NCI-H526 (cell line): Measurements from ENCODE around the gene FBXO2.

Source experiments
- DNase-seq, 2 experiments: peaks; one replicate each; lab custom pipeline; 2025; lab: John Stamatoyannopoulos, UW

Gene FBXO2

GRCh38 chr1:11653101-11653860 lies 948 bp downstream of the FBXO2 start:
- no peak for DNase-seq

- no peak for DNase-seq
These were observed 1.9 kb downstream of the FBXO2 start for GRCh38 chr1:11652203-11652780.

GRCh38 chr1:11651017-11651416 lies 3.2 kb downstream of the FBXO2 start:
- no peak for DNase-seq

GRCh38 chr1:11650331-11650991 lies 3.8 kb downstream of the FBXO2 start:
- DNase-seq: peak; percentile 43 to 89

GRCh38 chr1:11649624-11650330 lies 4.5 kb downstream of the FBXO2 start:
- no peak for DNase-seq

GRCh38 chr1:11649237-11649623 lies 5.0 kb downstream of the FBXO2 start:
- no peak for DNase-seq

- peak in 1 of 2 experiments; percentile 45 for DNase-seq
These were observed 5.5 kb downstream of the FBXO2 start for GRCh38 chr1:11648732-11649158.

GRCh38 chr1:11648039-11648438 lies 6.2 kb downstream of the FBXO2 start:
- no peak for DNase-seq

GRCh38 chr1:11647333-11647732 lies 6.9 kb downstream of the FBXO2 start:
- DNase-seq: no peak

GRCh38 chr1:11646317-11646716 lies 7.9 kb downstream of the FBXO2 start:
- DNase-seq: no peak

GRCh38 chr1:11645670-11646265 lies 8.5 kb downstream of the FBXO2 start:
- DNase-seq: peak; percentile 61 to 80

GRCh38 chr1:11645270-11645669 lies 9.0 kb downstream of the FBXO2 start:
- DNase-seq: no peak

- no peak for DNase-seq
These were observed 10.4 kb downstream of the FBXO2 start for GRCh38 chr1:11643782-11644181.

- DNase-seq: peak in 1 of 2 experiments; percentile 61
These were observed 11.7 kb downstream of the FBXO2 start for GRCh38 chr1:11642418-11643017.

- DNase-seq: no peak
These were observed 12.4 kb downstream of the FBXO2 start for GRCh38 chr1:11641776-11642305.

GRCh38 chr1:11640944-11641343 lies 13.3 kb downstream of the FBXO2 start:
- DNase-seq: no peak

GRCh38 chr1:11640101-11640500 lies 14.1 kb downstream of the FBXO2 start:
- no peak for DNase-seq

- DNase-seq: no peak
These were observed 14.9 kb downstream of the FBXO2 start for GRCh38 chr1:11639372-11639771.

- DNase-seq: no peak
These were observed 16.1 kb downstream of the FBXO2 start for GRCh38 chr1:11638121-11638520.

- DNase-seq: peak; percentile 75 to 82
These were observed 19.6 kb downstream of the FBXO2 start for GRCh38 chr1:11634365-11635192.
